Measurements from ENCODE around the gene OGG1.

The OGG1 gene

DNA sequence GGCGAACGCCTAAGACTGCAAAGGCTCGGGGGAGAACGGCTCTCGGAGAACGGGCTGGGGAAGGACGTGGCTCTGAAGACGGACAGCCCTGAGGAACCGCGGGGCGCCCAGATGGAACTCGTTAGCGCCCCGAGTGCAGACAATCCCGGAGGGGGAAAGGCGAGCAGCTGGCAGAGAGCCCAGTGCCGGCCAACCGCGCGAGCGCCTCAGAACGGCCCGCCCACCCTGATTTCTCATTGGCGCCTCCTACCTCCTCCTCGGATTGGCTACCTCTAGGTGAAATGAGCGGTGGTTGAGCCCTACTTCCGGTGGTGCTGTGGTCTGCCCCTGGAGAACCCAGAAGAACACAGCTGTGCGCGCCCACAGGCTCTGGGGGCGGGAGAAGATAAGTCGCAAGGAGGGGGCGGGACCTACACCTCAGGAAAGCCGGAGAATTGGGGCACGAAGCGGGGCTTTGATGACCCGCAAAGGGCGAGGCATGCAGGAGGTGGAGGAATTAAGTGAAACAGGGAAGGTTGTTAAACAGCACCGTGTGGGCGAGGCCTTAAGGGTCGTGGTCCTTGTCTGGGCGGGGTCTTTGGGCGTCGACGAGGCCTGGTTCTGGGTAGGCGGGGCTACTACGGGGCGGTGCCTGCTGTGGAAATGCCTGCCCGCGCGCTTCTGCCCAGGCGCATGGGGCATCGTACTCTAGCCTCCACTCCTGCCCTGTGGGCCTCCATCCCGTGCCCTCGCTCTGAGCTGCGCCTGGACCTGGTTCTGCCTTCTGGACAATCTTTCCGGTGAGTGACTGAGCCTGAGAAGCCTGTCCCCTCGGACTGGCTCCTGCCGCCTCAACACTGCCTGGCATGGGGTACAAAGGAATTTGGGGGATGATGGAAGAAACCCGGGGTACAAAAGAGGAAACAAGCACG is at the start of gene OGG1:
OGG1 (plus strand) TSS at position 308 of the 911 bp plus-strand sequence; CDS start at position 643, 335 bp downstream.
- peak; percentile 85 to 96 (median 90) for DNase-seq (ENCODE audit: low read depth in 3 of 3)

DNA sequence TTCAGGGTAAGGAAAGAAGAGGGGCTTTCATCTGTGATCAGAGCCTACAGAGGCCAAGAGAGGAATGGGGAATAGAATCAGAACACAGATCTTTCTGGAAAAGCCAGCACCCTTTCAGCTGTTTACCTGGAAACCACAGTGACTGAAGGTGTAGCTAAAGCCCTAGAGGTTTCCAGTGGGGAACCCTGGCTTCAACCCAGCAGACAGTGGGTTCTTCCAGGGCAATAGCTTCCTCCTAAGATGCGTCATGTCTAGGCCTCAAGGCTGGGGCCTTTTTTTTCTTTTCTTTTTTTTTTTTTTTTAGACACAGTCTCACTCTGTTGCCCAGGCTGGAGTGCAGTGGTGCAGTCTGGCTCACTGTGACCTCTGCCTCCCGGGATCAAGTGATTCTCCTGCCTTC is 49.2 kb upstream of the OGG1 start:
- no peak for DNase-seq (ENCODE audit: low read depth in 3 of 3)

DNA sequence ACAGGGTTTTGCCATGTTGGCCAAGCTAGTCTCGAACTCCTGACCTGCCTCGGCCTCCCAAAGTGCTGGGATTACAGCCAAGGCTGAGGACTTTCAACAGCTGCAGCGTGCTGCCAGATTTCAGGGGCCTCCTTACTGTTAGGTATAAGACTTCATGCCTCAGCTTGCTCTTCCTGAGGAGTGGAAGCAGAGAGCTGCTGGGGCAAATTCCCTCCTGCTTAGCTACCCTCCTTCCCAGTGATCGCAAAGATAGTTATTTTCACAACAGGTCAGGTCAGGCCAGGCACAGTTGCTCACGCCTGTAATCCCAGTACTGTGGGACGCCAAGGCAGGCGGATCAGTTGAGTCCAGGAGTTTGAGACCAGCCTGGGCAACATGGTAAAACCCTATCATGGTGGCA is 48.7 kb upstream of the OGG1 start:
- no peak for DNase-seq (ENCODE audit: low read depth in 3 of 3)

DNA sequence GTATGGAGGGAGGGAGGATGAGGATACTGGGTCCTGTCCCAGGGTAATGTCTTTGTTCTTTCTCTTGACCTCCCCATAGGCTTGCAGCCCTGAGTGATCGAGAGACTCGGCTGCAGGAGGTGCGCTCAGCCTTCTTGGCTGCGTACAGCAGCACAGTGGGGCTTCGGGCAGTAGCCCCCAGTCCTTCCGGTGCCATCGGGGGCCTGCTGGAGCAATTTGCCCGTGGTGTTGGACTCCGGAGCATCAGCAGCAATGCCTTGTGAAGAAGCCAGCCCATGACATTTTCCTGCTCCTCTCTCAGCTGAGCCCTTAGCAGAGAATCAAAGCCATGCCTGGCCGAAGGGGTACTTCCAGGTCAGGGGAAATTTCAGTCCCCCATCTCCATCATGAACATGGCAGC is 48.0 kb upstream of the OGG1 start:
- DNase-seq (ENCODE audit: low read depth in 3 of 3): no peak

DNA sequence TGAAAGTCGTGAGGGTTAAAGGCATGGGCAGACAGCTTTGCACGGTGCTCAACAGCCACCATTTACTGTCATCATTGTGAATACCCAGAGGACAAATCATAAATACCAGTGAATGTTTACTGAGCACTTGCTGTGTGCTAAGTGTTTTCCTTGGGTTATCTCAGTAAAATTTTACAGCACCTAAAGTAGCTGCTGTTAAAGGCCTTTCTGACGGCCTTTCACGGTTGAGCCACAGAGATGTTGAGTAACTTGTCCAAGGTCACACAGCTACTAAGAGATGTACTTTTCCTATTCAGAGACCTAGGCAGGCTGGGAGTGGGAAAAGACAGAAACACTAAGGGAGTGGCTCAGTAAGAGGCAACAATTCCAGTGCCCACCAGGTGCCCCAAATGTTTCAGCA is 46.5 kb upstream of the OGG1 start:
- no peak for DNase-seq (ENCODE audit: low read depth in 3 of 3)

DNA sequence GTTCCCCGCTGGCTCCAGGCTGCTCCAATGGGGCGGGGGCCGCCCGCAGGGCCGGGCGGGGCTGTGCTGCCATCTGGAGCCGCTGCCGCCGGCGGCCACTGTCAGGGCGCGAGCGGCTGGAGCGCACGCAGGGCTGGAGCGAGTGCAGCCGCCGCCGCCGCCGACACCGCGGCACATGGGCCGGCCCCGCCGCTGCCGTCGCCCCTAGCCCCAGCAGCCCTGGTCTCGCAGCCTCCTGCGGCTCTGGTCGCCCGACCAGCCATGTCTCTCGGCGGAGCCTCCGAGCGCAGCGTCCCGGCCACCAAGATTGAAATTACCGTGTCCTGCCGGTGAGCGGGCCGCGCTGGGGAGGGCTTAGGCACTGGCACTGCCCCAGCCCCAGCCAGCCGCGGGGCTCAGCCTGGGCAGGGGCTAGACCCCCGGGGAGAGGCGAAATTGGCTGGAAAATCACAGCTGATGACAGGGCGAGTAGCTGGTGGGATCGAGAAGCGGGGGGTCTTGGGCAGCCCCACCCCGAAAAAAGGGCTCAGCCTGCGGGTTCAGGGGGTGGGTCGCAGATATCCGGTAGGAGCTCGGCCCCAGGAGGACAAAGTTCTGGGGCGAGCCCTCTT is 45.9 kb upstream of the OGG1 start, which contains the start of gene CPNE9:
CPNE9 (plus strand) TSS at position 98 of the 611 bp plus-strand sequence; CDS start at position 262, 164 bp downstream.
- DNase-seq (ENCODE audit: low read depth in 3 of 3): no peak

DNA sequence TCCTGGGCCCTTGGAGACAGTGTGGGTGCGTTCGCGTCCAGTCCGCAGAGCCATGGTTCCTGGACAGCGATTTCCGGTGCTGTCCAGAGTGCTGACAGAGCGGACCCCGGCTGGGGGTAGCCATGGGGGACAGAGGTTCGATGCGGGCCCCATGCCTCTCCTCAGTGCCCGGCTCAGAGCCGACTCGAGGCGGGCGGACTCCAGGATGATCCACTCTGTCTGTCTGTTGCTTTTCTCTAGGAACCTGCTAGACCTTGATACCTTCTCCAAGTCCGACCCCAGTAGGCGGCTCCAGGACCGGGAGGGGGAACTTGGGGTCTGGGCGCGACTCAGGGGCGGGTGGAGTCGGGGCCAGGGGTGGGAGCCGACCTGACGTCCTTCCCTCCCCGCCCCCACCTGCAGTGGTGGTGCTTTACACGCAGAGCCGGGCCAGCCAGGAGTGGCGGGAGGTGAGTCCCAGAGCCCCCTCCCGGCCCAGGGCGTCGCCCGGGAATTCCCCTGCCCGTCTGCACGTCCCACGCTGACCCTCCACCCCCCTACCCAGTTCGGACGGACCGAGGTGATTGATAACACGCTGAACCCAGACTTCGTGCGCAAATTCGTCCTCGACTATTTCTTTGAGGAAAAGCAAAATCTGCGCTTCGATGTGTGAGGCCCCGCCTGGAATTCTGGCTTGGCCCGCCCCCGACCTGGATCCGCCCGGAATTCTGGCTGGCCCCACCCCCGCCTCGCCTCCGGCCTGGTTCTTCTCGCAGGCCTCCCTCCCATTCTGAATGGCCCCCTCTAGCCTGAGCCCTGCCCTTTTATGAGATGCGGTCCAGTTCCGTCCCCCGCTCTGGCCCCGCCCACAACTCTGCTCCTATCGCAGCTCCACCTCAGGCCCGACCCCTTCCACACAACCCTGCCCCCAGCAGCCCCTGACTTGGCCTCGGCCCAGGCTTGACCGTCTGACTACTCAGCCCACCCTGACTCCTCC is 45.1 kb upstream of the OGG1 start:
- DNase-seq (ENCODE audit: low read depth in 3 of 3): no peak

DNA sequence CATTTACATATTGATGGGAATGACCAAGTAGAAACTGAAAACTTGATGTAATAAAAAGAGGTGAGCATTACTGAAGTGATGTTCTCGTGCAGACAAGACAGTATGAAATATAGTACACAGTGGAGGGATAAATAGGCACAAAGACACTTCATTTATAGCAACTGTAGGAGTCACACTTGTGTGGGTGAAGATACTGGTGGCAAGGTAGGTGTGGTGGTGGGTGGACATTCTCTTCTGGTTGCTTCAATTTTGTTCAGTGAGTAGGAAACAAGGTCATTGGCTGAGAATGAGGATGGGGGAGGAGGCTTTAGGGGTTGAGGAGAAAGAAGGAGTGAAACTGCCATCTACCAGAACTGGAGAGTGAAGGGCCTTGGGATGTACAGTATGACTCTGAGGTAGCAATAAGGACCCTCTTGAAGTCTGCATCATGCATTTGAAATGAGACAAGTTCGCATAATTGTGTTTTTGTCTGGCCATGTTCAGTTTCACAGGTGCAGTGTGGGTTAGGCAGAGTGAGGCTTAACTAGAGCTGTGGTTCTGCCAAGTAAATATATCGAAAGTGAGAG is 39.5 kb upstream of the OGG1 start:
- DNase-seq (ENCODE audit: low read depth in 3 of 3): no peak

DNA sequence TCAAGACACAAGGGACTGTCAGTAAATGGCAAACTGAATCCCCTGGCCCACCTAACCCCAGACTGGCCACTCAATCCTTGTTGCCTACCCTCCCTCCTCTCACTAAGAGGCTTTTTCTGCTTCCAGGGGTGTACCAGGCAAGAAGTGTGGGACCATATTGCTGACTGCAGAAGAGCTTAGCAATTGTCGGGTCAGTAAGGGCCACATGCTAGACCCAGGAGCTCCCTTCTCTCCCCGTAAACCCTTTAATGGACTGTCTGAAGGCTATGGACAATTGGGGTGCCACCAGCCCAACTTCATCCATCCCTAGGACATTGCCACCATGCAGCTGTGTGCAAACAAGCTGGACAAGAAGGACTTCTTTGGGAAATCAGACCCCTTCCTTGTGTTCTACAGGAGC is 37.3 kb upstream of the OGG1 start:
- no peak for DNase-seq (ENCODE audit: low read depth in 3 of 3)

DNA sequence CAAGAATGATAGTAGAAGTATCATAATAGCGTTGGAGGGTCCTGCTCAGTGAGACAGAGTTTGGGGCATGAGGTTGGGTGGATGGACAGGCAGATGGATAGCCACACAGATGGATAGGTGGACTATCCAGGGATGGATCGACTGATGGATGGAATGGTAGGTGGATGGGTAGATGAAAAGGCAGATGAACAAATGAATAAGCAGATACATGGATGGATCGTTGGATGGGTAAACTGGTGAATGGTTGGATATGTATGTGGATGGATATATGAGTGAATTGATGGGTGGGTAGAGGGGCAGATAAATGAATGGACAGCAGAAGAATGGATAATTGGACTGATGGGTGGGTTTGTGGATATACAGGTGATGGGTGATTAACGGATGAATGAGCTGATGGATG is 36.6 kb upstream of the OGG1 start:
- DNase-seq (ENCODE audit: low read depth in 3 of 3): no peak

DNA sequence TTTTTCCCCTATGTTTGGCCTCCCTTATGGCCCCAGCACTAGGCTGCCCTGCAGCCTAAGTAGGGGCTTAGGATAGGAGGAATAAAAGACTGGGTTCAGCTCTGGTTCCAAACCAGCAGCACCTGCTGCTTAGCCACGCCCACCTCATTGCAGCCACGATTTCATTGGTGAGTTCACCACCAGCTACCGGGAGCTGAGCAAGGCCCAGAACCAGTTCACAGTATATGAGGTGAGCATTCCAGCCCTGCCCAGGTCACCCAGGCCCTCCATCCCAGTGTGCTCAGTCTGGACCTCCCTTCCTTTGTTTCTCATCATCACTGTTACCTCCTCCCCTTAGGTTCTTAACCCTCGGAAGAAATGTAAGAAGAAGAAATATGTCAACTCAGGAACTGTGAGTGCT is 34.6 kb upstream of the OGG1 start:
- DNase-seq (ENCODE audit: low read depth in 3 of 3): no peak

DNA sequence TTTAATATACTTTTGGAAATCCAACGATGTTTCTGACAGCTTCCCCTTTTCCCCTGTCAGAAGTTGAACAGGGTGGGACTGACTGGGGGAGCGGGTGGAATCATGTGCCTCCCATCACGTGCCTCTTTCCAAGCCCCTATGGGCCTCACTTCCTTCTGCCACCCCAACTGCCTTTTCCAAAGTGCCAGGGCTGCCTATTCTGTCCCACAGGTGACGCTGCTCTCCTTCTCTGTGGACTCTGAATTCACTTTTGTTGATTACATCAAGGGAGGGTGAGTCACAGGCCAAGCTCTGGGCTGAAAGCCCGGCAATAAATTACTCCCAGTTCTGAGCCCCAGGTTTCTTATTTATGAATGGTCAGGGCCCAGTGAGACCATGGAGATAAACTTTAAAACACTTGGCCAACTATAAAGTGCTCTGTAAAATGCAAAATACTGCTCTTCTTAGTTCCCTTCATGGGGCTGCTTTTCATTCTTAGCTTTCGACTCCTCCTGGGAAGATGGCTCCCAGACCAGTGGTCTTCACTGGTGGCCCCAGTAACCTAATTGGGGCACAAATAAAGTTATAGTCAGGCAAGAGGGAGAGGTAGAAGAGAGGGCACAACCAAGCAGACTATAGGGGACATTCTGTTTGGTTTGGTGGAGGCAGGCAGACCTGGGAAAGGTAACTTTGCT is 33.9 kb upstream of the OGG1 start:
- peak in 1 of 3 experiments; percentile 34 for DNase-seq (ENCODE audit: low read depth in 3 of 3)

DNA sequence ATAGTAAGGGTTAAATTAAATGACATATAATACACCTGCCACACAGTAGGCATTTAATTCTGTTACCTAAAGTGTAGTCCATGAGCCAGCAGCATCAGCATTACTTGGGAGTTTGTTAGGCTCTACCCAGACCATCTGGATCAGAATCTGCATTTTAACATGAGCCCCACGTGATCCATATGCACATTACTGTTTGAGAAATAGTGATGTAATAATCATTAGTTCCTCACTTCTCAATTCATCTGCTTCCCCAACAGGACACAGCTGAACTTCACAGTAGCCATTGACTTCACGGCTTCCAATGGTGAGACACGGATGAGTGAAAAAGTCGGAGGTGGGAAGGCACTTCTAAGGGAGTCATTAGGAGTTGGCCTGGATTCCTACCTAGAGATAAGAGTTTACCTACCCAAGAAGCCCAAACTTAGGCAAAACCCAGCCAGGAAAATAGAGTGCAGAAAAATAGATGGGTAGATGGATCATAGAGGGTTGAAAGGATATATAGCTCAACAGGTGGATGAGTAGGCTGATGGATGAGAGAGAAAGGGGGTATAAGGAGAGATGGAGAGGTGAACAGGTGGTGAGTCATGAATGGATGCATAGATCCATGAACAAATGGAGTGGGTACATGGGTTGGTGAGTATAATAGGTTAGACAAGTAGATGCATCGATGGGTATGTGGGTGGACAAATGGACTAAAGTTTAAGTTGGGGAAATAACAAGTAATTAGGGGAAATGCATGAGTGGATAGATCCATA is 32.8 kb upstream of the OGG1 start:
- DNase-seq (ENCODE audit: low read depth in 3 of 3): no peak

DNA sequence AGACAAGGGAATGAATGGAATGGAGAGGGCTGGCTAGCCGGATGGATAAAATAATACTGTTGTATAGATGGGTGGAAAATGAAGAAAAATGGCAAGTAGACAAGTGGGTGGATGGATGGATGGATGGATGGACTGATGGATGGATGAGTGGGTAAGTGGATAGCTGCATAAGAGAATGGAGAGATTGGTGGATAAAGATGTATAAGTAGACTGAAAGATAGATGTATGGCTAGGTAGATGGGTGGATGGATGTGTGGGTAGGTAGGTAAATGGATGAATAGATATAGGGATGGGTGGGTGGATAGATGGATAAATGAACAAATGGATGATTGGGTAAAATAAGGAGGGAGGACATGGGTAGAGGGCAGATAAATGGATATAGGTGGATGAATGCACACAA is 32.2 kb upstream of the OGG1 start:
- no peak for DNase-seq (ENCODE audit: low read depth in 3 of 3)

DNA sequence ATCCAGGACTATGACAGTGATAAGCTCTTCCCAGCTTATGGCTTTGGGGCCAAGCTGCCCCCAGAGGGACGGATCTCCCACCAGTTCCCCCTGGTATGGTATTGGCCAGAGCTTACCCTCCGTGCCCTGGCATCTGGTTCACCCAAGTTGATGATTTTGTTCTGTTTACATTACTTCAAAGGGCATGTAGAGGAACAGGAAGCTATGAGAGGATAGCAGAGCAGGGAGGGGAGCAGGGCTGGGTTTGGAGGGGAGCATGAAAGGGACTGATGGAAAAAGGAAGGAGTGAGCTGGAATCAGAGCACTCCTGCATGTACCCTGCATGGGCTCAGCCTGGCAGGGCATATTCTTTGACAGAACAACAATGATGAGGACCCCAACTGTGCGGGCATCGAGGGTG is 31.6 kb upstream of the OGG1 start:
- no peak for DNase-seq (ENCODE audit: low read depth in 3 of 3)

DNA sequence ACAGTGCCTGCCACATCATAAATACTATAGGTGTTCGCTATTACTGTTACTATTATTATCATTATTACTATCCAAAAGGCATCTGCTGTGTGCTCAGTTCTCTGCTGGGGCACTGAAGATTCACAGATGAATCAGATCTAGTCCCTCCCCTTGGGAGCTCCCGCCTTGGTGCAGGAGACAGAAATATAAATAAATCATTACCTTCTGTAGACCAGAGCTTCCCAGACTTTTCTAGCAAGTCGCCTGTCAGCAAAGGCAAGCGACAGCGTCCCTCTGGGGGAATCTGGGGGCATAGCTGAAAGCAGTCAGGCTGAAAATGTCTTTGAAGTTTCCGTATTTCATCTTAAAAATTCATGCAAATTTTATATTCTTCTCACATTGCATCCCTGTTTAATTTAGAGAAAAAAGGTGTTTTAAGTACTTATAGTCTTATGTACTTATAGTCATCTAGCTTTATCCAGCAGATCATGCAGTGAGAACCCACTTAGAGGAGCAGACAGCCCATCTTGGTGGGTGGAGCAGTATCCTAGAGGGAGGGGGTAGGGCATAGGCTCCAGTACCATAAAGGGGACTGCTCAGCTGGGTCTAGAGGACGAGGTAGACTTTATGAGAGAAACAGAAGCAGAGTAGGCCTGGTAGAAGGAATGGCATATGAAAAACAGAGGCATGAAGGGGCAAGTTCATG is 28.6 kb upstream of the OGG1 start:
- no peak for DNase-seq (ENCODE audit: low read depth in 3 of 3)

DNA sequence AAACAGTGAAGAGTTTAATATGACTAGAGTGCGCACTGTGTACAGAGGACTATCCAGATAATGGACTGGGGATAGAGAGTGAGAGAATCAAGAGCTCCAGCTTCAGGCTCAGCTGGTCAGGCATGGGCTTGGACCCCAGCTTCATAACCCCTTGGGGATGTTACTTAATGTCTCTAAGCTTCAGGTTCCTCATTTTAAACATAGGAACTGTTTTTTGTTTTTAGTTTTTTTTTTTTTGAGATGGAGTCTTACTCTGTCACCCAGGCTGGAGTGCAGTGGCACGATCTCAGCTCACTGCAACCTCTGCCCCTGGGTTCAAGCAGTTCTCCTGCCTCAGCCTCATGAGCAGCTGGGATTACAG is 28.1 kb upstream of the OGG1 start:
- DNase-seq (ENCODE audit: low read depth in 3 of 3): no peak

DNA sequence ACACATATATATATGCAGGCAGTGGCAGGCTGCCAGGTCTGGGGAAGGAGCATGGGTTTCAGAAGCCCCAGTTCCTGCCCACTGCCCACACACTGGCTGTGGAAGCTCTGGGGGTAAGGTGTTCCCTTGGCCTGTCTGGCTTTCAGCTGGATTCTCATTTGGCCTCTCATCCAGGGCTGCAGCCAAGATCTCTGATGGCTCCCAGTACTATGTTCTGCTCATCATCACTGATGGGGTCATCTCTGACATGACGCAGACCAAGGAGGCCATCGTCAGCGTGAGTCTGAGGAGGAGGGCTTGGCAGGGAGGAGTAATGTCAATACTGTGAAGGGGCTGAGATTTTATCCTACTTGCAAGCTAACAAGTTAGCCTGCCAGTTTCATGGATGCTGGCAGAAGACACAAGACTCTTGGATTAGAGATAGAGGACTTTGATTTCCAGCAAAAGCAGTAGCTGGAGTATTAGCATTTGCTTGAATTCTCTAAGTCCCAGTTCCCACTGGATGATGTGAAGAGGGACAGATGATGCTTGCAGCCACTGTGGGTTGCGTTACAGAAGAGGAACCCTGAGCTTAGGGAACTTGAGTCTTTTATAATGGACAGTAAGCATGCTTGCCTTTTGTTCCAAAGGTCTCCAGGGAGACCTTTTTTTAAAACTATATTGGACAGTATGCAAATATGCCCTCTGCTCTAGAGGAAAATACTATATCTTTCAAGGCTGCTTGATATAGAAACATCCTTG is 23.8 kb upstream of the OGG1 start:
- no peak for DNase-seq (ENCODE audit: low read depth in 3 of 3)

DNA sequence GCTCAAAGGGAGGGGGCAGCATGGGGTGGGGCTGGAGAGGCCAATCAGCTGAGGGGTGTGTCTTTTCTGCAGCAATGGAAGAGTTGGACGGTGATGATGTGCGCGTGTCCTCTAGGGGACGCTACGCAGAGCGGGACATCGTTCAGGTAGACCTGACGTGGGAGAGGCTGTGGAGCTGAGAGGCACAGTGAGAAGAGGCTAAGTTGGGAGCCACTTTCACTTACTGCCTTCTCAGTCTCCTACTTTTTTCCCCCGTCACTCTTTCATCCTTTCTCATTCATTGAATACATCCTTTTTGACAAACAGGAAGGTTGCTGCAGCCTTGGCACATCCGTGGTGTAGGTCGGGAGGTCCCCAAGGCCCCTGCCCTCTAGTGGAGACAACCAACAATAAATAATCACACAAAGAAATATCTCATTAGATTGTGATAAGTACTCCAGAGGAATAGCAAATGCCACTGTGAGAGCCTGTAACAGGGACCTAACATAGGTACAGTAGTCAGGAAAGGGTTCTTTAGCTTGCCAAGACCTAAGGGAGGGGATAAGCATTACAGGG is 22.6 kb upstream of the OGG1 start:
- DNase-seq (ENCODE audit: low read depth in 3 of 3): peak in 1 of 3 experiments; percentile 44
